Thoracic aorta (tissue), 2 donors: ENCODE data around the gene MRPL14. TPM values are rescaled to one million over a fixed set of nuclear protein-coding genes. Genes with fewer than 3 reads are reported as not detected.
"Not testable (repeated sequence)": the region's sequence is repeated elsewhere in the genome, so short reads cannot be mapped to it uniquely, and the experiment has no call there.

Experiments used
- ATAC-seq: fragments of 150-250 bp; one replicate; pipeline ENCODE4 v1.8.0; 2017; ENCODE audit warnings: low read depth; ENCODE audit not compliant: insufficient number of reproducible peaks, low FRiP score
- DNase-seq: peaks from one replicate; pipeline ENCODE4 v3.0.0-alpha.2; 2020; ENCODE audit warnings: low spot score
- H3K27ac ChIP-seq, 2 donors: fragments of 200-600 bp; sonication (generic); 1 replicate in 1 of 2; 2 replicates in 1 of 2; pipeline ENCODE4 v1.5.1; 2016; ENCODE audit warnings: mild to moderate bottlenecking in 2 of 2, moderate library complexity in 2 of 2
- H3K27me3 ChIP-seq: fragments of 200-600 bp; sonication (generic); replicated peaks from 2 replicates; pipeline ENCODE4 v1.6.0; 2016; ENCODE audit warnings: mild to moderate bottlenecking; ENCODE audit not compliant: insufficient read depth
- H3K36me3 ChIP-seq: fragments of 200-600 bp; sonication (generic); one replicate; pipeline ENCODE4 v1.5.1; 2016
- H3K4me1 ChIP-seq, 2 donors: fragments of 200-600 bp; sonication (generic); 1 replicate in 1 of 2; 2 replicates in 1 of 2; pipeline versions ENCODE4 v1.5.1 to v1.6.0; 2016; ENCODE audit warnings: low read depth in 2 of 2, mild to moderate bottlenecking in 1 of 2; ENCODE audit not compliant: control insufficient read depth in 1 of 2
- H3K4me3 ChIP-seq: fragments of 200-600 bp; sonication (generic); 2 replicates; pipeline ENCODE4 v1.5.1; 2016; ENCODE audit warnings: mild to moderate bottlenecking
- H3K9me3 ChIP-seq: fragments of 200-600 bp; sonication (generic); 2 replicates; pipeline ENCODE4 v1.5.1; 2016
- total RNA-seq, 2 donors: library from RNA; depleted of rRNA; stranded (reverse); fragments of >200 nt; gene quantifications; one replicate each; pipeline versions ENCODE4 v1.1.0 to v1.2.3, GENCODE V29; 2016
- TF ChIP-seq, protein P1 (sequence below): fragments of 200-600 bp; sonication (generic); IDR thresholded peaks from one replicate; pipeline ENCODE4 v1.5.1; 2019; ENCODE audit warnings: antibody characterized with exemption

MRPL14 gene
- total RNA-seq, 2 donors from 2014 or later = 31.0 to 32.4 TPM

GRCh38 chr6:44093066-44093465 is 34.2 kb downstream of the MRPL14 start:
- TF ChIP-seq, protein P1, sequence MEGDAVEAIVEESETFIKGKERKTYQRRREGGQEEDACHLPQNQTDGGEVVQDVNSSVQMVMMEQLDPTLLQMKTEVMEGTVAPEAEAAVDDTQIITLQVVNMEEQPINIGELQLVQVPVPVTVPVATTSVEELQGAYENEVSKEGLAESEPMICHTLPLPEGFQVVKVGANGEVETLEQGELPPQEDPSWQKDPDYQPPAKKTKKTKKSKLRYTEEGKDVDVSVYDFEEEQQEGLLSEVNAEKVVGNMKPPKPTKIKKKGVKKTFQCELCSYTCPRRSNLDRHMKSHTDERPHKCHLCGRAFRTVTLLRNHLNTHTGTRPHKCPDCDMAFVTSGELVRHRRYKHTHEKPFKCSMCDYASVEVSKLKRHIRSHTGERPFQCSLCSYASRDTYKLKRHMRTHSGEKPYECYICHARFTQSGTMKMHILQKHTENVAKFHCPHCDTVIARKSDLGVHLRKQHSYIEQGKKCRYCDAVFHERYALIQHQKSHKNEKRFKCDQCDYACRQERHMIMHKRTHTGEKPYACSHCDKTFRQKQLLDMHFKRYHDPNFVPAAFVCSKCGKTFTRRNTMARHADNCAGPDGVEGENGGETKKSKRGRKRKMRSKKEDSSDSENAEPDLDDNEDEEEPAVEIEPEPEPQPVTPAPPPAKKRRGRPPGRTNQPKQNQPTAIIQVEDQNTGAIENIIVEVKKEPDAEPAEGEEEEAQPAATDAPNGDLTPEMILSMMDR = no peak
- no peaks in the 10 kb centered on the region for H3K9me3 ChIP-seq
- no peak overlapping the region for H3K4me3 ChIP-seq
- H3K4me1 ChIP-seq = no peaks in the 10 kb centered on the region
- ATAC-seq (no peak), DNase-seq (no peak)
- H3K36me3 ChIP-seq = peaks cover 6% of the 10 kb centered on the region
- H3K27ac ChIP-seq = no peak overlapping the region
- no peaks in the 10 kb centered on the region for H3K27me3 ChIP-seq

- H3K9me3 ChIP-seq = no peaks in the 10 kb centered on the region
- H3K4me1 ChIP-seq = no peaks in the 10 kb centered on the region
- TF ChIP-seq, protein P1 = no peak
- no peak overlapping the region for H3K4me3 ChIP-seq
- ATAC-seq (no peak), DNase-seq (no peak)
- no peak overlapping the region for H3K27ac ChIP-seq
- H3K27me3 ChIP-seq = no peaks in the 10 kb centered on the region
- H3K36me3 ChIP-seq = peaks cover 8% of the 10 kb centered on the region
Measured at GRCh38 chr6:44091981-44092884, 35.0 kb downstream of the MRPL14 start.

GRCh38 chr6:44091356-44091755 is 35.9 kb downstream of the MRPL14 start:
- not testable (repeated sequence) for H3K9me3 ChIP-seq, H3K36me3 ChIP-seq, H3K4me1 ChIP-seq, ATAC-seq, DNase-seq, H3K4me3 ChIP-seq, H3K27me3 ChIP-seq, H3K27ac ChIP-seq

- Histone ChIP-seq H3K4me1 (no peaks in the 10 kb centered on the region), H3K27ac (no peak overlapping the region), H3K36me3 (peaks cover 8% of the 10 kb centered on the region), H3K9me3 (no peaks in the 10 kb centered on the region), H3K4me3 (no peak overlapping the region), H3K27me3 (no peaks in the 10 kb centered on the region)
- TF ChIP-seq, protein P1 = no peak
- DNase-seq (no peak), ATAC-seq (no peak)
Measured at GRCh38 chr6:44090465-44090864, 36.8 kb downstream of the MRPL14 start.

GRCh38 chr6:44088827-44089590 is 38.2 kb downstream of the MRPL14 start:
- DNase-seq (no peak), ATAC-seq (no peak)
- no peaks in the 10 kb centered on the region for H3K27me3 ChIP-seq
- H3K36me3 ChIP-seq = peaks cover 8% of the 10 kb centered on the region
- TF ChIP-seq, protein P1 = no peak
- no peaks in the 10 kb centered on the region for H3K4me1 ChIP-seq
- no peak overlapping the region for H3K4me3 ChIP-seq
- no peaks in the 10 kb centered on the region for H3K9me3 ChIP-seq
- no peak overlapping the region for H3K27ac ChIP-seq
